ENCODE data around the gene DSC1.

GRCh38 chr18:31203096-31203793 is 40.6 kb upstream of the DSC1 start:
- TF ChIP-seq CTCF (IDR thresholded peaks at IDR 0.05) = no peak
- no peak for TF ChIP-seq POLR2AphosphoS5 (IDR thresholded peaks at IDR 0.05; ENCODE audit: low read depth, low read length)
- TF ChIP-seq SIN3A (IDR thresholded peaks at IDR 0.05; ENCODE audit: borderline replicate concordance, insufficient read depth, low read depth, low read length) = no peak
- TF ChIP-seq REST (IDR thresholded peaks at IDR 0.05; ENCODE audit: insufficient read depth in 1 of 2, low read depth in 2 of 2, low read length in 1 of 2) = no peak
- TF ChIP-seq TCF7L2 (IDR thresholded peaks at IDR 0.05; ENCODE audit: low read depth, low read length) = no peak

Data from Panc1 (cell line).